Measurements from ENCODE around the gene KCNAB1. TPM values are rescaled to one million over a fixed set of nuclear protein-coding genes. Genes with fewer than 3 reads are reported as not detected.
"Not testable (repeated sequence)": the region's sequence is repeated elsewhere in the genome, so short reads cannot be mapped to it uniquely, and the experiment has no call there.

KCNAB1 gene
- 0.03 TPM for polyA plus RNA-seq (2013, experiment 1 of 2)
- 0.08 TPM for polyA plus RNA-seq (2013, experiment 2 of 2)

DNA sequence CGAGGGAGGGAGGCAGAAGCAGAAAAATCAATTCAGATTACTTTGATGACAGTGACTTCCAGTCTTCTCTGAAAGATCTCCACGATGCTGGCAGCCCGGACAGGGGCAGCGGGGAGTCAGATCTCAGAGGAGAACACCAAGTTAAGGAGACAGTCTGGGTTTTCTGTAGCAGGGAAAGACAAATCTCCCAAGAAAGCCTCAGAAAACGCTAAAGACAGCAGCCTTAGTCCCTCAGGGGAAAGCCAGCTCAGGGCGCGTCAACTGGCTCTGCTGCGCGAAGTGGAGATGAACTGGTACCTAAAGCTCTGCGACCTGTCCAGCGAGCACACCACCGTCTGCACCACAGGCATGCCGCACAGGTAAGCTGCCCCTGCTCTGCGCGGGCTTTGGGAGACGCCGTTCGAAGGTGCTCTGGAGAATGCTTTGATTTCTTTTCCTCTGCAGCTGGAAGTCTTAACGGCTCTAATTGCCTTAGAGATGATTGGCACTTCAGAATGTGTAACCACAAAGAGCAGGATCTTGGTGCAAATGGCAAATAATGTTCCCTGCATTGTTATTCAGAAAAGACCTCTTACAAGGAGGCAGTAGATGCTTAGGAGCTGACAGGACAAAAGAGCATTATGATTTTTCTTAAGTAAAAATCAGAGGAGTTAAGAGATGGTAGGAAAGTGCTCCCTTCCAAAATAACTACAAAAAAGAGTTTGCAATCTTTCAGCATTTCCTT is at the start of gene KCNAB1:
Gene KCNAB1, plus strand, starts transcription at position 51 of the 724 bp plus-strand sequence.
- DNase-seq = no peak
- H3K9ac ChIP-seq (ENCODE audit: low read length) = no peak within 1 kb of the TSS
- no peak within 1 kb of the TSS for H3K18ac ChIP-seq (ENCODE audit: low read depth in 1 of 2, low read length in 2 of 2)
- no peaks in the 10 kb centered on the region for H3K4me1 ChIP-seq (ENCODE audit: control insufficient read depth, insufficient read depth, low read depth, low read length)
- no peak within 1 kb of the TSS for H3K14ac ChIP-seq (ENCODE audit: low read length in 2 of 2)
- H3K4ac ChIP-seq (ENCODE audit: low read depth in 1 of 2, low read length in 2 of 2) = no peak within 1 kb of the TSS
- H3K4me2 ChIP-seq (ENCODE audit: low read length, poor library complexity, severe bottlenecking) = no peak within 1 kb of the TSS
- no peak within 1 kb of the TSS for H2BK5ac ChIP-seq (ENCODE audit: low read depth, low read length, poor library complexity, severe bottlenecking)
- H2AK5ac ChIP-seq (ENCODE audit: low read length, severe bottlenecking) = no peak within 1 kb of the TSS
- H3K79me1 ChIP-seq (replicated peaks; ENCODE audit: low read length, poor library complexity, severe bottlenecking) = no peaks in the 10 kb centered on the region
- no peak within 1 kb of the TSS for H2BK12ac ChIP-seq (ENCODE audit: low read length in 2 of 2)
- H3K27me3 ChIP-seq (ENCODE audit: control insufficient read depth in 1 of 2, insufficient read depth in 1 of 2, low read length in 2 of 2) = peaks cover 0 to 9% of the 10 kb centered on the region in 2 experiments
- no peaks in the 10 kb centered on the region for H3K9me3 ChIP-seq (ENCODE audit: control insufficient read depth, low read length)
- no peak within 1 kb of the TSS for H4K8ac ChIP-seq (ENCODE audit: low read length)
- no peak within 1 kb of the TSS for H2AFZ ChIP-seq (ENCODE audit: low read depth, low read length)
- H3K36me3 ChIP-seq (ENCODE audit: control insufficient read depth in 1 of 2, insufficient read depth in 2 of 2, low read depth in 1 of 2, low read length in 2 of 2) = no peaks in the 10 kb centered on the region
- no peak within 1 kb of the TSS for H2BK15ac ChIP-seq (ENCODE audit: low read depth, poor library complexity, severe bottlenecking)
- no peak within 1 kb of the TSS for H2BK120ac ChIP-seq (ENCODE audit: low read depth, low read length)
- H4K91ac ChIP-seq (ENCODE audit: low read length) = no peak within 1 kb of the TSS
- H3K23ac ChIP-seq (ENCODE audit: low read length in 2 of 2) = no peak within 1 kb of the TSS
- H3K27ac ChIP-seq (ENCODE audit: low read length, poor library complexity, severe bottlenecking) = no peak within 1 kb of the TSS
- no peak within 1 kb of the TSS for H3K4me3 ChIP-seq (ENCODE audit: insufficient read depth in 1 of 2, low read depth in 1 of 2, low read length in 2 of 2)
- WGBS = 68% methylated on average over 19 of the region's 19 CpGs

DNA sequence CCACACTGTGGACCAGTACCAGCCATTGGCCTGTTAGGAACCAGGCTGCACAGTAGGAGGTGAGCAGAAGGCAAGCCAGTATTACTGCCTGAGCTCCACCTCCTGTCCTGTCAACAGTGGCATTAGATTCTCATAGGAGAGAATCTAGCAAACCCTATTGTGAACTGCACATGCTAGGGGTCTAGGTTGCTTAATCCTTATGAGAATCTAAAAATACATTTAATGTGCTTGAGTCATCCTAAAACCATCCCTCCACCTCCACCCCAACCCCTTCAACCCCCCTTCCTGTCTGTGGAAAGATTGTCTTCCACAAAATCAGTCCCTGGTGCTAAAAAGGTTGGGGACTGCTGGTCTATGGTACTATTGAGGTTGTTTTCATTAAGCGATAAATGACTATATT is 49.3 kb upstream of the KCNAB1 start:
- Histone ChIP-seq H3K4me1 (ENCODE audit: control insufficient read depth, insufficient read depth, low read depth, low read length) (no peaks in the 10 kb centered on the region), H2BK5ac (ENCODE audit: low read depth, low read length, poor library complexity, severe bottlenecking) (no peak overlapping the region), H3K4me3 (ENCODE audit: insufficient read depth in 1 of 2, low read depth in 1 of 2, low read length in 2 of 2) (no peak overlapping the region), H2AK5ac (ENCODE audit: low read length, severe bottlenecking) (no peak overlapping the region), H2BK120ac (ENCODE audit: low read depth, low read length) (no peak overlapping the region), H3K18ac (ENCODE audit: low read depth in 1 of 2, low read length in 2 of 2) (no peak overlapping the region), H3K9ac (ENCODE audit: low read length) (no peak overlapping the region), H3K4me2 (ENCODE audit: low read length, poor library complexity, severe bottlenecking) (no peak overlapping the region), H4K91ac (ENCODE audit: low read length) (no peak overlapping the region), H3K23ac (ENCODE audit: low read length in 2 of 2) (no peak overlapping the region), H2AFZ (ENCODE audit: low read depth, low read length) (no peak overlapping the region), H3K27ac (ENCODE audit: low read length, poor library complexity, severe bottlenecking) (no peak overlapping the region), H3K4ac (ENCODE audit: low read depth in 1 of 2, low read length in 2 of 2) (no peak overlapping the region), H3K79me1 (replicated peaks; ENCODE audit: low read length, poor library complexity, severe bottlenecking) (no peaks in the 10 kb centered on the region), H2BK12ac (ENCODE audit: low read length in 2 of 2) (no peak overlapping the region), H3K27me3 (ENCODE audit: control insufficient read depth in 1 of 2, insufficient read depth in 1 of 2, low read length in 2 of 2) (peaks cover 4 to 7% of the 10 kb centered on the region in 2 experiments), H2BK15ac (ENCODE audit: low read depth, poor library complexity, severe bottlenecking) (no peak overlapping the region), H4K8ac (ENCODE audit: low read length) (no peak overlapping the region), H3K9me3 (ENCODE audit: control insufficient read depth, low read length) (no peaks in the 10 kb centered on the region), H3K14ac (ENCODE audit: low read length in 2 of 2) (peak overlapping the region in 1 of 2 experiments; percentile 60), H3K36me3 (ENCODE audit: control insufficient read depth in 1 of 2, insufficient read depth in 2 of 2, low read depth in 1 of 2, low read length in 2 of 2) (no peaks in the 10 kb centered on the region)
- WGBS = no CpG with 5 or more reads among the region's 1 CpG
- DNase-seq = no peak

DNA sequence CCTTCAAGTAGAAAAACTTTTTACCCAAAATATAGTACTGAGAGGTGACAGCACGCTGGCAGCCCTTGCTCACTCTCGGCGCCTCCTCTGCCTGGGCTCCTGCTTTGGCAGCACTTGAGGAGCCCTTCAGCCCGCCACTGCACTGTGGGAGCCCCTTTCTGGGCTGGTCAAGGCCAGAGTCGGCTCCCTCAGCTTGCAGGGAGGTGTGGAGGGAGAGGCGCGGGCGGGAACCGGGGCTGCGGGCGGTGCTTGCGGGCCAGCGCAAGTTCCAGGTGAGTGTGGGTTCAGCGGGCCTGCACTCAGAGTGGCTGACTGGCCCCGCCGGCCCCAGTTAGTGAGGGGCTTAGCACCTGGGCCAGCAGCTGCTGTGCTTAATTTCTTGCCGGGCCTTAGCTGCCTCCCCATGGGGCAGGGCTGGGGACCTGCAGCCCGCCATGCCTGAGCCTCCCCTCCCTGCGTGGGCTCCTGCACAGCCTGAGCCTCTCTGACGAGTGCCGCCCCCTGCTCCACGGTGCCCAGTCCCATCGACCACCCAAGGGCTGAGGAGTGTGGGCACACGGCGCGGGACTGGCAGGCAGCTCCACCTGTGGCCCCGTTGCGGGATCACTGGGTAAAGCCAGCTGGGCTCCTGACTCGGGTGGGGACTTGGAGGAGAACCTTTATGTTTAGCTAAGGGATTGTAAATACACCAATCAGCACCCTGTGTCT is 47.3 kb upstream of the KCNAB1 start:
- not testable (repeated sequence) for H2BK120ac ChIP-seq (ENCODE audit: low read depth, low read length); H3K9ac ChIP-seq (ENCODE audit: low read length); H3K18ac ChIP-seq (ENCODE audit: low read depth in 1 of 2, low read length in 2 of 2); H3K4ac ChIP-seq (ENCODE audit: low read depth in 1 of 2, low read length in 2 of 2); H4K8ac ChIP-seq (ENCODE audit: low read length); H2BK15ac ChIP-seq (ENCODE audit: low read depth, poor library complexity, severe bottlenecking); H2AFZ ChIP-seq (ENCODE audit: low read depth, low read length); H3K9me3 ChIP-seq (ENCODE audit: control insufficient read depth, low read length); H3K23ac ChIP-seq (ENCODE audit: low read length in 2 of 2); H4K91ac ChIP-seq (ENCODE audit: low read length); H3K4me1 ChIP-seq (ENCODE audit: control insufficient read depth, insufficient read depth, low read depth, low read length); H3K4me2 ChIP-seq (ENCODE audit: low read length, poor library complexity, severe bottlenecking); H2AK5ac ChIP-seq (ENCODE audit: low read length, severe bottlenecking); H3K79me1 ChIP-seq (replicated peaks; ENCODE audit: low read length, poor library complexity, severe bottlenecking); H3K14ac ChIP-seq (ENCODE audit: low read length in 2 of 2); H3K4me3 ChIP-seq (ENCODE audit: insufficient read depth in 1 of 2, low read depth in 1 of 2, low read length in 2 of 2); H3K27me3 ChIP-seq (ENCODE audit: control insufficient read depth in 1 of 2, insufficient read depth in 1 of 2, low read length in 2 of 2); H2BK12ac ChIP-seq (ENCODE audit: low read length in 2 of 2); H3K27ac ChIP-seq (ENCODE audit: low read length, poor library complexity, severe bottlenecking); H3K36me3 ChIP-seq (ENCODE audit: control insufficient read depth in 1 of 2, insufficient read depth in 2 of 2, low read depth in 1 of 2, low read length in 2 of 2); H2BK5ac ChIP-seq (ENCODE audit: low read depth, low read length, poor library complexity, severe bottlenecking); DNase-seq
- WGBS = 94% methylated on average over 28 of the region's 29 CpGs

DNA sequence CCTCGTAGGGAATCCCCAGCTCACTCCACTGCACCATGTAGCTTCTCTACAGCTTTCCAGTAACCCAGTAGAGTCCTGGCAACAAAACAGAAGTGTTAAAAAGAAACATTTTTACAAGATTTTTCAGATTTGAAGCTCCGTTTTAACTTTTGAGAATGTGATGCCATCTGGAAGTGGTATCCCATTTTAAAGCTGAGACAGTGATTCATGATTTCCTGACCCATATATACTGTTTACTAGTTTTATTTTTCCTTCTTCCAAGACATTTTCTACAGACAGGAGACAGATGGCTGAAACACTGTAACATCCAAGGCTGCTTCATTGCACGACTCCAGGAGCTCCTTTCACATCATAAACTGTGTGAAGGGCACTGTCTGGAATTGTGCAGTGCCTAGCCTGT is 30.3 kb upstream of the KCNAB1 start:
- no peak overlapping the region for H3K4me3 ChIP-seq (ENCODE audit: insufficient read depth in 1 of 2, low read depth in 1 of 2, low read length in 2 of 2)
- H3K23ac ChIP-seq (ENCODE audit: low read length in 2 of 2) = no peak overlapping the region
- peaks cover 0 to 9% of the 10 kb centered on the region in 2 experiments for H3K27me3 ChIP-seq (ENCODE audit: control insufficient read depth in 1 of 2, insufficient read depth in 1 of 2, low read length in 2 of 2)
- no peak overlapping the region for H3K14ac ChIP-seq (ENCODE audit: low read length in 2 of 2)
- no peak overlapping the region for H2AFZ ChIP-seq (ENCODE audit: low read depth, low read length)
- H3K79me1 ChIP-seq (replicated peaks; ENCODE audit: low read length, poor library complexity, severe bottlenecking) = no peaks in the 10 kb centered on the region
- no peak overlapping the region for H3K4me2 ChIP-seq (ENCODE audit: low read length, poor library complexity, severe bottlenecking)
- H3K4me1 ChIP-seq (ENCODE audit: control insufficient read depth, insufficient read depth, low read depth, low read length) = peaks cover 4% of the 10 kb centered on the region
- no peaks in the 10 kb centered on the region for H3K9me3 ChIP-seq (ENCODE audit: control insufficient read depth, low read length)
- no peak overlapping the region for H4K8ac ChIP-seq (ENCODE audit: low read length)
- no peak overlapping the region for H3K27ac ChIP-seq (ENCODE audit: low read length, poor library complexity, severe bottlenecking)
- H3K18ac ChIP-seq (ENCODE audit: low read depth in 1 of 2, low read length in 2 of 2) = no peak overlapping the region
- no peak overlapping the region for H2AK5ac ChIP-seq (ENCODE audit: low read length, severe bottlenecking)
- no peak overlapping the region for H2BK12ac ChIP-seq (ENCODE audit: low read length in 2 of 2)
- no peaks in the 10 kb centered on the region for H3K36me3 ChIP-seq (ENCODE audit: control insufficient read depth in 1 of 2, insufficient read depth in 2 of 2, low read depth in 1 of 2, low read length in 2 of 2)
- WGBS = 62% methylated on average over 2 of the region's 3 CpGs
- no peak overlapping the region for H2BK120ac ChIP-seq (ENCODE audit: low read depth, low read length)
- no peak overlapping the region for H4K91ac ChIP-seq (ENCODE audit: low read length)
- no peak overlapping the region for H2BK5ac ChIP-seq (ENCODE audit: low read depth, low read length, poor library complexity, severe bottlenecking)
- no peak for DNase-seq
- H3K9ac ChIP-seq (ENCODE audit: low read length) = no peak overlapping the region
- no peak overlapping the region for H2BK15ac ChIP-seq (ENCODE audit: low read depth, poor library complexity, severe bottlenecking)
- no peak overlapping the region for H3K4ac ChIP-seq (ENCODE audit: low read depth in 1 of 2, low read length in 2 of 2)
